GM19463 (cell line): ENCODE measurements around the gene MAZ.

ENCODE experiments used
- ATAC-seq: cut with Tn5 transposase; IDR thresholded peaks from one replicate; pipeline ENCODE4 v1.9.1; 2021; ENCODE audit warnings: mild to moderate bottlenecking, moderate library complexity; ENCODE audit not compliant: unreplicated experiment

MAZ gene

DNA sequence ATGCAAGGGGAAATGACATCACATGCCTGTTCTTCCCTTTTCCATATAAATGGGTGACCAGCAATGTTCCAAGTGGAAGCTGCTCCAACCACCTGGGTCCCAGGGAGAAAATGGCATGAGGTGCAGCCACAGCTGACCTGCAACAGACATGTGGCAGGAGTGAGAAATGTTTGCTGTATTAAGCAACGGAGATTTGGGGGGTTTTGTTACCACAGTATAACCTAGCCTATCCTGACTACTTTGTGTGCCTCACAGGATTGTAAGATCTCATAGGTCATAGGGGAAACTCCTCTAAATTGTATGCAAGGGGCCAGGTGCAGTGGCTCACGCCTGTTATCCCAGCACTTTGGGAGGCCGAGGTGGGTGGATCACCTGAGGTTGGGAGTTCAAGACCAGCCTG lies 44.7 kb downstream of the MAZ start:
- no peak for ATAC-seq

DNA sequence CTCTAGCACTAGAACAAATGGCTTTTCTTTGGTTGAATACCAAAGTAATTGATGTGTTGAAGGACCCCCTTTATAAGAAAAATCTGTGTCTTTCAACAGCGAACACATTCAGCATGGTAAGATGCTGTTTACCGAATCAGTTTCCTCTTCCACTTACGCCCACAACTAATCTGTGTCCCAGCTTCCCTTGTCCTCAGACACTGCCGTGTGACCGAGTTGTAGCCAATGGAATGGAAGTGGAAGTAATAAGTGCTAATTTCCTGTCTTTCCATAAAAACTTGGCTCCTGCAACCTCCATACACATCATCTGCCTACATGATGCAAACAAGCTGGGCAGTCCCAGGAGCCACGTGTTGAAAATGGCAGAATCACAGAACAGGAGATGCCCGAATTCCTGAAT lies 46.3 kb downstream of the MAZ start:
- no peak for ATAC-seq

DNA sequence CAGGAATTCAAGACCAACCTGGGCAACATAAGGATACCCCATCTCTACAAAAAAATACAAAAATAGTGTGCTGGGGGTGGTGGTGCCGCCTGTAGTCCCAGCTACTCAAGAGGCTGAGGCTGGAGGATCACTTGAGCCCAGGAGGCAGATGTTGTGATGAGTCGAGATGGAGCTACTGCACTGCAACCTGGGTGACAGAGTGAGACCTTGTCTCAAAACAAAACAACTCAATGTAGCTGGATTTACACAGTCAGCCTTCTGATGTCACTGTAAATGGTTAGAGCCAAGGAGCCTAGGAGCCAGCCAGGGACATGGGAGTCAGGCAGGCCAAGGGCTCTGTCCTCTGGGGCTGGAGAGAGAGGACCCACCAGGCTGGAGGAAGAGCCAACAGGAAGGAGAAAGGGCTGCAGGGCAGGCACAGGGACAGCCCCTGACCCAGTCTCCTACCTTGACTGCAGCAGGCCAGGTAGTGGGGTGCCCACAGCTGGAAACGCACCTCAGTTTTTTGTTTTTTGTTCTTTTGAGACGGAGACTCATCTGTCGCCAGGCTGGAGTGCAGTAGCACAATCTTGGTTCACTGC lies 48.3 kb downstream of the MAZ start:
- ATAC-seq, result no peak

DNA sequence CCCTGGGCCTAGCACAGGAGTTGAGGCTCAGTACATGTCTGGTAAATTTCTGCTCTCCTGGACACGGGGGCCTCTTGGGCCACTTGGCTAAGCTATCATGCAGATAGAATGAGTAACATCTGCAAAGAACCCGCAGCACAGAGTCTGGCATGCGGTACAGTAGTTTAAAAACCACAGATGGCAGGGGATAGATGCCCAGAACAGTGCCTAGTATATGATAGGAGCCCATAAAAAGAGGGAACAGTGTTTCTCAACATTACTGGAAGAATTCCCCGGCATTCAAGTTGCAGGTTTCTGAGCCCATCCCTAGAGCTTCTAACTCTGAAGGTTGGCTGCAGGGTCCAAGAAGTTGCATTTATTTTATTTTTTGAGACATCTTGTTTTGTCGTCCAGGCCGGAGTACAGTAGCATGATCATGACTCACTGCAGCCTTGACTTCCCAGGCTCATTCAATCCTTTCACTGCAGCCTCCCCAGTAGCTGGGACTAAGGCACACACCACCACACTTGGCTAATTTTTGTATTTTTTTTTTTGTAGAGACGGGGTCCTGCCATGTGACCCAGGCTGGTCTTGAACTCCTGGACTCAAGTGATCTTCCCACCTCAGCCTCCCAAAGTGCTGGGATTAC lies 50.9 kb downstream of the MAZ start:
- no peak for ATAC-seq

DNA sequence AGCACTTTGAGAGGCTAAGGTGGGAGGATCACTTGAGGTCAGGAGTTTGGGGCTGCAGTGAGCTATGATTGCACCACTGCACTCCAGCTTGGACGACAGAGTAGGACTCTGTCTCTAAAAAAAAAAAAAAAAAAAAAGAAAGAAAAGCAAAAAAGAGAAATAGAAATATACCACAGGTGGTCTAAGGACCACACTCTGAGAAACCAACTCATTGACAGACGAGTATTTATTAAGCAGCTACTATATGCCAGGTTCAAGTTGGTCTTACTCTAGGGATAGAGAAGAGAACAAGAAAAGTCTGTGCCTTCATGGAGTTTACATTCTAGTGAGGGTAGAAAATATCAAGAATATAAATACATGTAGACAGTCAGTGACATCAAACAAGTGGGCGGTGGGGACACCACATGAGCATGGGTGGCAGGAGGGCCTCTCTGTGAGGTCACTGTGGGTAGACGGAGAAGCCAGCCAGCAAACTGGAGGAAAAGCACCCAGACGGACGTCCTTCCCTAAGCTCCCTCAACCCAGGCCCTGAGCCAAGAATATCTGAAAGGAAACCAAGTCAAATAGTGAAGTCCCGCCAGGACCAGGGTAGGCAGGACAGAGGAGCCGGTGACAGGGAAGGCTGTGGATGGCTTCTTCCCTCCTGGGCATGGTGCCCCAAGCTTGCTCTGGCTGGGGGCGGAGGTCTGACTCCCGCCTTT lies 52.0 kb downstream of the MAZ start:
- no peak for ATAC-seq

DNA sequence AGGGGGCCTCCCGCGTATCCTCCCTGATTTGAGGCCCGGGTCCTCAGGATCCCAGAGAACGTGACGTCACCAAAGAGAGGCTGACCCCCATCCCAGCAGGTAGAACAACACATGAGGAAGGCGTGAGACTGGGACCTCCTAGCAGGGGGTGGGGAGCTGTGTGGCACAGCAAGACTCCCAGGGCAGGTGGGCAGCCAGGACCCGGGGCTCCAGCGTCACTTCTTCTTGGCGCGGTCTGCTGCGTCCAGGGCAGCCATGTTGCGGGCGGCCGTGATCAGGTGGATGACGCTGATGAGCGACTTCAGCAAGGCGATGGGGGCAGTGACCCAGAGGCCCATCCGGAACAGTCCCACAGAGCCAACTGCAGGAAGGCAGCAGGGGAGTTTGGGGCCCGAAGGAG lies 52.6 kb downstream of the MAZ start:
- no peak for ATAC-seq

DNA sequence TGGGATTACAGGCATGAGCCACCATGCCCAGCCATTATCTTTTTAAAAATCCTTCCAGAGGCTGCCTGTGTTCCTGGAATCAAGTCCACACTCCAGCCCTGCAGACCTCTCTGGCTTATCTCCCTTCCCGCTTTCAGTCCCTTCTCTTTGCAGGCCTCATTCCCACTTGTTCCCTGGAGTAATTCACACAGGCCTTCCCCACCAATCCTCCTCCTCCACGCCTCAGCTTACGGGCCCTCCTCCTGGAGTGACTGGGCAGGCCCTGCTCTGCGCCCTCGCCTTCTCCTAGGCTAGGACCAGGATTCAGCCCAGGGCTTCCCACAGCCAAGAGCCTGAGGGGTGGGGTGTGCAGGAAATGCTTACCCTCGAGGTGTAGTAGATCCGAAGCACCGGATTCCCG lies 53.9 kb downstream of the MAZ start:
- ATAC-seq, result no peak
